GM23338 (cell line): ENCODE results near the gene AKAP17A. TPM values are rescaled to one million over a fixed set of nuclear protein-coding genes. Genes with fewer than 3 reads are reported as not detected.

Source experiments
- ATAC-seq: fragments of 200-7000 bp; cut with Tn5 transposase; 3 replicates; pipeline ENCODE4 v1.9.1; 2020
- DNase-seq: peaks from one replicate; pipeline ENCODE4 v3.0.0-alpha.2; 2015; ENCODE audit warnings: low spot score
- H2AFZ ChIP-seq: fragments of 200-600 bp; sonication (generic); 2 replicates; pipeline ENCODE4 v1.8.0; 2016; ENCODE audit warnings: antibody characterized with exemption, mild to moderate bottlenecking, moderate library complexity
- H3F3A ChIP-seq: fragments of 200-600 bp; sonication (generic); replicated peaks from 2 replicates; pipeline ENCODE4 v1.8.0; 2017; ENCODE audit warnings: antibody characterized with exemption, mixed run types, low read depth
- H3K27ac ChIP-seq: fragments of 200-600 bp; sonication (generic); 2 replicates; pipeline ENCODE4 v1.6.1; 2016; ENCODE audit warnings: low read depth
- H3K27me3 ChIP-seq: fragments of 200-600 bp; sonication (generic); 2 replicates; pipeline ENCODE4 v1.8.0; 2016; ENCODE audit warnings: mild to moderate bottlenecking, mixed run types, moderate library complexity; ENCODE audit not compliant: insufficient read depth
- H3K36me3 ChIP-seq: fragments of 200-600 bp; sonication (generic); 2 replicates; pipeline ENCODE4 v1.8.0; 2016; ENCODE audit warnings: mild to moderate bottlenecking; ENCODE audit not compliant: insufficient read depth
- H3K4me1 ChIP-seq: fragments of 200-600 bp; sonication (generic); 2 replicates; pipeline ENCODE4 v1.8.0; 2016; ENCODE audit warnings: mild to moderate bottlenecking, moderate library complexity; ENCODE audit not compliant: insufficient read depth
- H3K4me2 ChIP-seq: fragments of 200-600 bp; sonication (generic); 2 replicates; pipeline ENCODE4 v1.7.1; 2017; ENCODE audit warnings: mixed run types
- H3K4me3 ChIP-seq: fragments of 200-600 bp; sonication (generic); 2 replicates; pipeline ENCODE4 v1.6.1; 2016; ENCODE audit warnings: mixed run types
- H3K79me2 ChIP-seq: fragments of 200-600 bp; sonication (generic); replicated peaks from 2 replicates; pipeline ENCODE4 v1.8.0; 2017; ENCODE audit warnings: mild to moderate bottlenecking; ENCODE audit not compliant: insufficient read depth
- H3K9me2 ChIP-seq: fragments of 200-600 bp; sonication (generic); 2 replicates; pipeline ENCODE4 v1.8.0; 2017; ENCODE audit not compliant: insufficient read depth
- H4K20me1 ChIP-seq: fragments of 200-600 bp; sonication (generic); replicated peaks from 2 replicates; pipeline ENCODE4 v1.8.0; 2017; ENCODE audit warnings: mild to moderate bottlenecking; ENCODE audit not compliant: insufficient read depth
- H3K27ac Mint-ChIP-seq: 2 replicates; pipeline ENCODE4 v1.8.0; 2020; ENCODE audit warnings: inconsistent platforms, mild to moderate bottlenecking, moderate library complexity, mixed read lengths
- H3K27me3 Mint-ChIP-seq: 3 replicates; pipeline ENCODE4 v1.8.0; 2022; ENCODE audit warnings: low read depth, mild to moderate bottlenecking, moderate library complexity, mixed read lengths, inconsistent platforms; ENCODE audit not compliant: insufficient read depth, poor library complexity
- H3K36me3 Mint-ChIP-seq: 3 replicates; pipeline ENCODE4 v1.8.0; 2021; ENCODE audit warnings: low read depth, mild to moderate bottlenecking, inconsistent platforms, moderate library complexity, mixed read lengths
- H3K4me1 Mint-ChIP-seq: 3 replicates; pipeline ENCODE4 v1.8.0; 2020; ENCODE audit warnings: mild to moderate bottlenecking, inconsistent platforms, mixed read lengths
- H3K4me3 Mint-ChIP-seq: 3 replicates; pipeline ENCODE4 v1.8.0; 2021; ENCODE audit warnings: moderate library complexity, mild to moderate bottlenecking, inconsistent platforms, mixed read lengths
- H3K9me3 Mint-ChIP-seq: 3 replicates; pipeline ENCODE4 v1.8.0; 2020; ENCODE audit warnings: moderate library complexity, mild to moderate bottlenecking, inconsistent platforms, mixed read lengths
- CREB1 ChIP-seq: fragments of 250-450 bp; sonication (Bioruptor Pico); IDR thresholded peaks from 2 replicates; pipeline ENCODE4 v1.5.0; 2020; ENCODE audit warnings: low read depth, mild to moderate bottlenecking, moderate library complexity
- EZH2 ChIP-seq: fragments of 200-600 bp; sonication (generic); IDR thresholded peaks from one replicate; pipeline ENCODE4 v1.8.0; 2017; ENCODE audit warnings: antibody characterized with exemption, mild to moderate bottlenecking, low read depth; ENCODE audit not compliant: unreplicated experiment
- EZH2phosphoT487 ChIP-seq: fragments of 200-600 bp; sonication (generic); IDR thresholded peaks from one replicate; pipeline ENCODE4 v1.8.1; 2018; ENCODE audit warnings: antibody characterized with exemption; ENCODE audit not compliant: unreplicated experiment
- JUNB ChIP-seq: IDR thresholded peaks from one replicate; pipeline ENCODE4 v1.6.1; 2016; ENCODE audit warnings: antibody characterized with exemption; ENCODE audit not compliant: unreplicated experiment
- NANOG ChIP-seq: IDR thresholded peaks from 2 replicates; pipeline ENCODE4 v1.6.1; 2016; ENCODE audit warnings: antibody characterized with exemption, borderline replicate concordance
- POLR2AphosphoS5 ChIP-seq: IDR thresholded peaks from 2 replicates; pipeline ENCODE4 v1.6.1; 2016; ENCODE audit warnings: antibody characterized with exemption, low read depth
- STAT1 ChIP-seq: IDR thresholded peaks from one replicate; pipeline ENCODE4 v1.6.1; 2016; ENCODE audit warnings: antibody characterized with exemption; ENCODE audit not compliant: unreplicated experiment
- ZNF114 ChIP-seq: fragments of 250-450 bp; sonication (Bioruptor Pico); IDR thresholded peaks from 2 replicates; pipeline ENCODE4 v1.5.0; 2020; ENCODE audit warnings: mild to moderate bottlenecking, moderate library complexity
- ZNF331 ChIP-seq: fragments of 250-450 bp; sonication (Bioruptor Pico); IDR thresholded peaks from 2 replicates; pipeline ENCODE4 v1.5.0; 2020; ENCODE audit warnings: low read depth, mild to moderate bottlenecking, moderate library complexity
- polyA plus RNA-seq: library from polyadenylated mRNA; unstranded; fragments of >200 nt; fragmentation: Nextera tagmentation; extraction: Ambion mirVana; gene quantifications from 2 replicates; pipeline ENCODE4 v1.2.1, GENCODE V29; 2016
- total RNA-seq: library from RNA; depleted of rRNA; stranded (reverse); fragments of >200 nt; shearing (Covaris generic); gene quantifications from 2 replicates; pipeline ENCODE4 v1.2.3, GENCODE V29; 2014
- TF ChIP-seq, protein P1 (sequence below): IDR thresholded peaks from 2 replicates; pipeline ENCODE4 v1.6.1; 2016; ENCODE audit warnings: antibody characterized with exemption
- TF ChIP-seq, protein P2 (sequence below): IDR thresholded peaks from one replicate; pipeline ENCODE4 v1.6.1; 2018; ENCODE audit warnings: antibody characterized with exemption; ENCODE audit not compliant: unreplicated experiment
- TF ChIP-seq, protein P3 (sequence below): fragments of 250-450 bp; sonication (Bioruptor Pico); IDR thresholded peaks from 2 replicates; pipeline ENCODE4 v1.5.0; 2020; ENCODE audit warnings: mild to moderate bottlenecking, moderate library complexity
- TF ChIP-seq, protein P4 (sequence below), 2 experiments: fragments of 200-600 bp in 1 of 2; sonication (generic) in 1 of 2; conservative IDR thresholded peaks; 2 replicates each; pipeline versions ENCODE4 v1.5.1 to v1.6.1; 2016 to 2017; ENCODE audit warnings: antibody characterized with exemption in 2 of 2, low read depth in 2 of 2, mild to moderate bottlenecking in 2 of 2, moderate library complexity in 1 of 2

Gene AKAP17A
- total and polyA plus RNA-seq, 2 experiments from 2014 or later = 27.6 to 64.3 TPM

DNA sequence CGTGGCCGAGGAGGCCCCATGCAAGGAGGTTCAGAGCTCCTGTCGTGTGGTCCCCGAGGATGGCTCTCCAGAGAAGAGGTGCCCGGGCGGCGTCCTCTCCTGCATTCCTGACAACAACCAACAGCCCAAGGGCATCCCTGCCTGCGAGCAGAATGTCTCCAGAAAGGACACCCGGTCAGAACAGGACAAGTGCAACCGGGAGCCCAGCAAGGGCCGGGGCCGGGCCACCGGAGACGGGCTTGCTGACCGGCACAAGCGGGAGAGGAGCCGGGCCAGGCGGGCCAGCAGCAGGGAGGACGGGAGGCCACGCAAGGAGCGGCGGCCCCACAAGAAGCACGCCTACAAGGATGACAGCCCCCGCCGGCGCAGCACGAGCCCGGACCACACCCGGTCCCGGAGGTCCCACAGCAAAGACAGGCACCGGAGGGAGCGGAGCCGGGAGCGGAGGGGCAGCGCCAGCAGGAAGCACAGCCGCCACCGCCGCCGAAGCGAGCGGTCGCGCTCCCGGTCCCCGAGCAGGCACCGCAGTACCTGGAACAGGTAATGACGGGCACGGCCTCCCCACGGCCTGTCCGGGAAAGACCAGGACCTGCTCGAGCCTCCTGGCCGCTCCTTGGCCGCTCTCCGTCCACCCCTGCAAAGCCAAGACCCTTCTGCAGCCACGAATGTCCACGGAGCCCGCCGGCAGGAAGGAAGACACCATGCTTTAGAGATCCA lies 9.8 kb downstream of the AKAP17A start:
- H3K4me1 Mint-ChIP-seq = no peaks in the 10 kb centered on the region; the same call in 2 of the 3 replicates
- peaks cover 11% of the 10 kb centered on the region for H3K27me3 Mint-ChIP-seq
- no peak for ATAC-seq

More for the DNA sequence above, 9.8 kb downstream of the AKAP17A start:
- Histone ChIP-seq H3K36me3 (peaks cover 11% of the 10 kb centered on the region), H3K79me2 (peaks cover 13% of the 10 kb centered on the region), H3K27me3 (no peaks in the 10 kb centered on the region), H2AFZ (no peak overlapping the region), H3K4me2 (no peak overlapping the region), H3K4me3 (no peak overlapping the region), H3K27ac (no peak overlapping the region), H3K9me2 (no peaks in the 10 kb centered on the region), H4K20me1 (no peaks in the 10 kb centered on the region; the same call in none of the 2 replicates), H3K4me1 (no peaks in the 10 kb centered on the region), H3F3A (no peaks in the 10 kb centered on the region)
- H3K27ac Mint-ChIP-seq = no peak overlapping the region
- no peak for DNase-seq
- TF ChIP-seq NANOG = no peak
- TF ChIP-seq, protein P1, sequence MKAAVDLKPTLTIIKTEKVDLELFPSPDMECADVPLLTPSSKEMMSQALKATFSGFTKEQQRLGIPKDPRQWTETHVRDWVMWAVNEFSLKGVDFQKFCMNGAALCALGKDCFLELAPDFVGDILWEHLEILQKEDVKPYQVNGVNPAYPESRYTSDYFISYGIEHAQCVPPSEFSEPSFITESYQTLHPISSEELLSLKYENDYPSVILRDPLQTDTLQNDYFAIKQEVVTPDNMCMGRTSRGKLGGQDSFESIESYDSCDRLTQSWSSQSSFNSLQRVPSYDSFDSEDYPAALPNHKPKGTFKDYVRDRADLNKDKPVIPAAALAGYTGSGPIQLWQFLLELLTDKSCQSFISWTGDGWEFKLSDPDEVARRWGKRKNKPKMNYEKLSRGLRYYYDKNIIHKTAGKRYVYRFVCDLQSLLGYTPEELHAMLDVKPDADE = no peak
- no peak for TF ChIP-seq JUNB
- TF ChIP-seq ZNF331 (CRISPR knock-in tag) = no peak
- TF ChIP-seq, protein P2, sequence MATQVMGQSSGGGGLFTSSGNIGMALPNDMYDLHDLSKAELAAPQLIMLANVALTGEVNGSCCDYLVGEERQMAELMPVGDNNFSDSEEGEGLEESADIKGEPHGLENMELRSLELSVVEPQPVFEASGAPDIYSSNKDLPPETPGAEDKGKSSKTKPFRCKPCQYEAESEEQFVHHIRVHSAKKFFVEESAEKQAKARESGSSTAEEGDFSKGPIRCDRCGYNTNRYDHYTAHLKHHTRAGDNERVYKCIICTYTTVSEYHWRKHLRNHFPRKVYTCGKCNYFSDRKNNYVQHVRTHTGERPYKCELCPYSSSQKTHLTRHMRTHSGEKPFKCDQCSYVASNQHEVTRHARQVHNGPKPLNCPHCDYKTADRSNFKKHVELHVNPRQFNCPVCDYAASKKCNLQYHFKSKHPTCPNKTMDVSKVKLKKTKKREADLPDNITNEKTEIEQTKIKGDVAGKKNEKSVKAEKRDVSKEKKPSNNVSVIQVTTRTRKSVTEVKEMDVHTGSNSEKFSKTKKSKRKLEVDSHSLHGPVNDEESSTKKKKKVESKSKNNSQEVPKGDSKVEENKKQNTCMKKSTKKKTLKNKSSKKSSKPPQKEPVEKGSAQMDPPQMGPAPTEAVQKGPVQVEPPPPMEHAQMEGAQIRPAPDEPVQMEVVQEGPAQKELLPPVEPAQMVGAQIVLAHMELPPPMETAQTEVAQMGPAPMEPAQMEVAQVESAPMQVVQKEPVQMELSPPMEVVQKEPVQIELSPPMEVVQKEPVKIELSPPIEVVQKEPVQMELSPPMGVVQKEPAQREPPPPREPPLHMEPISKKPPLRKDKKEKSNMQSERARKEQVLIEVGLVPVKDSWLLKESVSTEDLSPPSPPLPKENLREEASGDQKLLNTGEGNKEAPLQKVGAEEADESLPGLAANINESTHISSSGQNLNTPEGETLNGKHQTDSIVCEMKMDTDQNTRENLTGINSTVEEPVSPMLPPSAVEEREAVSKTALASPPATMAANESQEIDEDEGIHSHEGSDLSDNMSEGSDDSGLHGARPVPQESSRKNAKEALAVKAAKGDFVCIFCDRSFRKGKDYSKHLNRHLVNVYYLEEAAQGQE = no peak
- TF ChIP-seq, protein P3, sequence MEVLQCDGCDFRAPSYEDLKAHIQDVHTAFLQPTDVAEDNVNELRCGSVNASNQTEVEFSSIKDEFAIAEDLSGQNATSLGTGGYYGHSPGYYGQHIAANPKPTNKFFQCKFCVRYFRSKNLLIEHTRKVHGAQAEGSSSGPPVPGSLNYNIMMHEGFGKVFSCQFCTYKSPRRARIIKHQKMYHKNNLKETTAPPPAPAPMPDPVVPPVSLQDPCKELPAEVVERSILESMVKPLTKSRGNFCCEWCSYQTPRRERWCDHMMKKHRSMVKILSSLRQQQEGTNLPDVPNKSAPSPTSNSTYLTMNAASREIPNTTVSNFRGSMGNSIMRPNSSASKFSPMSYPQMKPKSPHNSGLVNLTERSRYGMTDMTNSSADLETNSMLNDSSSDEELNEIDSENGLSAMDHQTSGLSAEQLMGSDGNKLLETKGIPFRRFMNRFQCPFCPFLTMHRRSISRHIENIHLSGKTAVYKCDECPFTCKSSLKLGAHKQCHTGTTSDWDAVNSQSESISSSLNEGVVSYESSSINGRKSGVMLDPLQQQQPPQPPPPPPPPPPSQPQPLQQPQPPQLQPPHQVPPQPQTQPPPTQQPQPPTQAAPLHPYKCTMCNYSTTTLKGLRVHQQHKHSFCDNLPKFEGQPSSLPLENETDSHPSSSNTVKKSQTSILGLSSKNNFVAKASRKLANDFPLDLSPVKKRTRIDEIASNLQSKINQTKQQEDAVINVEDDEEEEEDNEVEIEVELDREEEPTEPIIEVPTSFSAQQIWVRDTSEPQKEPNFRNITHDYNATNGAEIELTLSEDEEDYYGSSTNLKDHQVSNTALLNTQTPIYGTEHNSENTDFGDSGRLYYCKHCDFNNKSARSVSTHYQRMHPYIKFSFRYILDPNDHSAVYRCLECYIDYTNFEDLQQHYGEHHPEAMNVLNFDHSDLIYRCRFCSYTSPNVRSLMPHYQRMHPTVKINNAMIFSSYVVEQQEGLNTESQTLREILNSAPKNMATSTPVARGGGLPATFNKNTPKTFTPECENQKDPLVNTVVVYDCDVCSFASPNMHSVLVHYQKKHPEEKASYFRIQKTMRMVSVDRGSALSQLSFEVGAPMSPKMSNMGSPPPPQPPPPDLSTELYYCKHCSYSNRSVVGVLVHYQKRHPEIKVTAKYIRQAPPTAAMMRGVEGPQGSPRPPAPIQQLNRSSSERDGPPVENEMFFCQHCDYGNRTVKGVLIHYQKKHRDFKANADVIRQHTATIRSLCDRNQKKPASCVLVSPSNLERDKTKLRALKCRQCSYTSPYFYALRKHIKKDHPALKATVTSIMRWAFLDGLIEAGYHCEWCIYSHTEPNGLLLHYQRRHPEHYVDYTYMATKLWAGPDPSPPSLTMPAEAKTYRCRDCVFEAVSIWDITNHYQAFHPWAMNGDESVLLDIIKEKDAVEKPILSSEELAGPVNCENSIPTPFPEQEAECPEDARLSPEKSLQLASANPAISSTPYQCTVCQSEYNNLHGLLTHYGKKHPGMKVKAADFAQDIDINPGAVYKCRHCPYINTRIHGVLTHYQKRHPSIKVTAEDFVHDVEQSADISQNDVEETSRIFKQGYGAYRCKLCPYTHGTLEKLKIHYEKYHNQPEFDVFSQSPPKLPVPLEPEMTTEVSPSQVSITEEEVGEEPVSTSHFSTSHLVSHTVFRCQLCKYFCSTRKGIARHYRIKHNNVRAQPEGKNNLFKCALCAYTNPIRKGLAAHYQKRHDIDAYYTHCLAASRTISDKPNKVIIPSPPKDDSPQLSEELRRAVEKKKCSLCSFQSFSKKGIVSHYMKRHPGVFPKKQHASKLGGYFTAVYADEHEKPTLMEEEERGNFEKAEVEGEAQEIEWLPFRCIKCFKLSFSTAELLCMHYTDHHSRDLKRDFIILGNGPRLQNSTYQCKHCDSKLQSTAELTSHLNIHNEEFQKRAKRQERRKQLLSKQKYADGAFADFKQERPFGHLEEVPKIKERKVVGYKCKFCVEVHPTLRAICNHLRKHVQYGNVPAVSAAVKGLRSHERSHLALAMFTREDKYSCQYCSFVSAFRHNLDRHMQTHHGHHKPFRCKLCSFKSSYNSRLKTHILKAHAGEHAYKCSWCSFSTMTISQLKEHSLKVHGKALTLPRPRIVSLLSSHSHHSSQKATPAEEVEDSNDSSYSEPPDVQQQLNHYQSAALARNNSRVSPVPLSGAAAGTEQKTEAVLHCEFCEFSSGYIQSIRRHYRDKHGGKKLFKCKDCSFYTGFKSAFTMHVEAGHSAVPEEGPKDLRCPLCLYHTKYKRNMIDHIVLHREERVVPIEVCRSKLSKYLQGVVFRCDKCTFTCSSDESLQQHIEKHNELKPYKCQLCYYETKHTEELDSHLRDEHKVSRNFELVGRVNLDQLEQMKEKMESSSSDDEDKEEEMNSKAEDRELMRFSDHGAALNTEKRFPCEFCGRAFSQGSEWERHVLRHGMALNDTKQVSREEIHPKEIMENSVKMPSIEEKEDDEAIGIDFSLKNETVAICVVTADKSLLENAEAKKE (CRISPR knock-in tag) = no peak
- TF ChIP-seq, protein P4, sequence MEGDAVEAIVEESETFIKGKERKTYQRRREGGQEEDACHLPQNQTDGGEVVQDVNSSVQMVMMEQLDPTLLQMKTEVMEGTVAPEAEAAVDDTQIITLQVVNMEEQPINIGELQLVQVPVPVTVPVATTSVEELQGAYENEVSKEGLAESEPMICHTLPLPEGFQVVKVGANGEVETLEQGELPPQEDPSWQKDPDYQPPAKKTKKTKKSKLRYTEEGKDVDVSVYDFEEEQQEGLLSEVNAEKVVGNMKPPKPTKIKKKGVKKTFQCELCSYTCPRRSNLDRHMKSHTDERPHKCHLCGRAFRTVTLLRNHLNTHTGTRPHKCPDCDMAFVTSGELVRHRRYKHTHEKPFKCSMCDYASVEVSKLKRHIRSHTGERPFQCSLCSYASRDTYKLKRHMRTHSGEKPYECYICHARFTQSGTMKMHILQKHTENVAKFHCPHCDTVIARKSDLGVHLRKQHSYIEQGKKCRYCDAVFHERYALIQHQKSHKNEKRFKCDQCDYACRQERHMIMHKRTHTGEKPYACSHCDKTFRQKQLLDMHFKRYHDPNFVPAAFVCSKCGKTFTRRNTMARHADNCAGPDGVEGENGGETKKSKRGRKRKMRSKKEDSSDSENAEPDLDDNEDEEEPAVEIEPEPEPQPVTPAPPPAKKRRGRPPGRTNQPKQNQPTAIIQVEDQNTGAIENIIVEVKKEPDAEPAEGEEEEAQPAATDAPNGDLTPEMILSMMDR (conservative IDR thresholded peaks at IDR 0.05; ENCODE audit: low read depth in 2 of 2) = no peak
- TF ChIP-seq EZH2 = no peak
- no peak for TF ChIP-seq ZNF114 (CRISPR knock-in tag)
- TF ChIP-seq EZH2phosphoT487 = no peak
- TF ChIP-seq POLR2AphosphoS5 = no peak
- no peak for TF ChIP-seq CREB1 (CRISPR knock-in tag)
- no peak for TF ChIP-seq STAT1
- peaks cover 53% of the 10 kb centered on the region for H3K9me3 Mint-ChIP-seq
- no peak overlapping the region for H3K4me3 Mint-ChIP-seq
- H3K36me3 Mint-ChIP-seq = peaks cover 60% of the 10 kb centered on the region
